ENCODE measurements around the gene GLIS1. TPM values are rescaled to one million over a fixed set of nuclear protein-coding genes. Genes with fewer than 3 reads are reported as not detected.

Gene GLIS1
- total and polyA plus RNA-seq, 2 experiments from 2014 or later = 0.13 to 1.3 TPM

DNA sequence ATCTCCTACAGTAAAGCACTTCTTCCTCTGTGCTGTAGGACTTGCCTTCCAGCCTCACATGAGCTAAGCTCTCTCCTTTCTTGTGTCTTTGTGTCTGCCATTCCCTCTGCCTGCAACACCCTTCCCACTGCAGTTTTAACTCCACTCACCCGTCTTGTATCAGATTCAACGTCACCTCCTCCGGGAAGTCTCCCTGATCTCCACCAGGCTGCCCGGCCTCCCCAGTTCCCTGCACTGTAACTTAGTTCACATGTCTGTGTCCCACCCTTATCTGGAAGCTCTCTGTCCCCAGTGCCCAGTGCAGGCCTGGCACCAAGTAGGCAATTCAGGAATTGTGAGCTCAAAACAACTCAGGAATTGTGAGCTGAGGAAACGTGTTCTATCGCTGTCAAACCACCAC lies 96.4 kb downstream of the GLIS1 start:
- TF ChIP-seq EZH2phosphoT487 (IDR thresholded peaks at IDR 0.05; ENCODE audit: low read depth, severe bottlenecking, unreplicated experiment) = no peak
- TF ChIP-seq, protein P1, sequence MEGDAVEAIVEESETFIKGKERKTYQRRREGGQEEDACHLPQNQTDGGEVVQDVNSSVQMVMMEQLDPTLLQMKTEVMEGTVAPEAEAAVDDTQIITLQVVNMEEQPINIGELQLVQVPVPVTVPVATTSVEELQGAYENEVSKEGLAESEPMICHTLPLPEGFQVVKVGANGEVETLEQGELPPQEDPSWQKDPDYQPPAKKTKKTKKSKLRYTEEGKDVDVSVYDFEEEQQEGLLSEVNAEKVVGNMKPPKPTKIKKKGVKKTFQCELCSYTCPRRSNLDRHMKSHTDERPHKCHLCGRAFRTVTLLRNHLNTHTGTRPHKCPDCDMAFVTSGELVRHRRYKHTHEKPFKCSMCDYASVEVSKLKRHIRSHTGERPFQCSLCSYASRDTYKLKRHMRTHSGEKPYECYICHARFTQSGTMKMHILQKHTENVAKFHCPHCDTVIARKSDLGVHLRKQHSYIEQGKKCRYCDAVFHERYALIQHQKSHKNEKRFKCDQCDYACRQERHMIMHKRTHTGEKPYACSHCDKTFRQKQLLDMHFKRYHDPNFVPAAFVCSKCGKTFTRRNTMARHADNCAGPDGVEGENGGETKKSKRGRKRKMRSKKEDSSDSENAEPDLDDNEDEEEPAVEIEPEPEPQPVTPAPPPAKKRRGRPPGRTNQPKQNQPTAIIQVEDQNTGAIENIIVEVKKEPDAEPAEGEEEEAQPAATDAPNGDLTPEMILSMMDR (IDR thresholded peaks at IDR 0.05; ENCODE audit: poor library complexity) = no peak
- no peak for TF ChIP-seq EZH2 (IDR thresholded peaks at IDR 0.05; ENCODE audit: borderline replicate concordance)
- no peaks in the 10 kb centered on the region for H3K9me3 ChIP-seq (ENCODE audit: low read depth)
- peaks cover 16% of the 10 kb centered on the region for H3K4me1 ChIP-seq (ENCODE audit: insufficient read depth)
- no peak overlapping the region for H3K4me2 ChIP-seq
- no peak overlapping the region for H2AFZ ChIP-seq
- H3K79me2 ChIP-seq = no peaks in the 10 kb centered on the region
- 77% methylated on average over 6 of the region's 6 CpGs for WGBS (ENCODE audit: low lambda C conversion rate, missing lambda C conversion rate)
- no peaks in the 10 kb centered on the region for H3K27me3 ChIP-seq
- no peak overlapping the region for H3K27ac ChIP-seq
- no peak overlapping the region for H3K4me3 ChIP-seq
- no peak for DNase-seq (ENCODE audit: low spot score)
- H3K36me3 ChIP-seq (replicated peaks; ENCODE audit: insufficient read depth, low read depth) = no peaks in the 10 kb centered on the region
- H4K20me1 ChIP-seq (ENCODE audit: insufficient read depth, poor library complexity, severe bottlenecking) = no peaks in the 10 kb centered on the region
- no peaks in the 10 kb centered on the region for H3K9me2 ChIP-seq (replicated peaks; ENCODE audit: insufficient read depth)

DNA sequence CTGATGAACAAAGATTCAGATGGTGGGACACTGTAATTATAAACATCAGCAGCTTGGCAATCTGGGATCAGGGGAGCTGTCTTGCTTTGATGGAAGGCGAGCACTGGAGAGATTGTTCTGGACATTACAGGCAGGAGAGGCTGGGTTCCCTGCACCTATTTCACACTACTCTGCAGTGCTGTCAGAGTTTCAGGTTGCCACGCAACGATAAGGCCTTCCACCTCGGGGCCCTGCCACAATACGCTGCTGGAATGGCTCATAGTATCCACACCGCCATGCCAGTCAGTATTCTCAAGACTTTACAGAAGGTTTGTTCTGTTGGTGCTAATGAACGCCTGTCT lies 96.8 kb downstream of the GLIS1 start:
- H3K36me3 ChIP-seq (replicated peaks; ENCODE audit: insufficient read depth, low read depth) = no peaks in the 10 kb centered on the region
- no peaks in the 10 kb centered on the region for H3K9me2 ChIP-seq (replicated peaks; ENCODE audit: insufficient read depth)
- no peak overlapping the region for H3K4me2 ChIP-seq
- 80% methylated on average over 7 of the region's 7 CpGs for WGBS (ENCODE audit: low lambda C conversion rate, missing lambda C conversion rate)
- no peaks in the 10 kb centered on the region for H4K20me1 ChIP-seq (ENCODE audit: insufficient read depth, poor library complexity, severe bottlenecking)
- TF ChIP-seq EZH2phosphoT487 (IDR thresholded peaks at IDR 0.05; ENCODE audit: low read depth, severe bottlenecking, unreplicated experiment) (no peak), EZH2 (IDR thresholded peaks at IDR 0.05; ENCODE audit: borderline replicate concordance) (no peak)
- TF ChIP-seq, protein P1 (IDR thresholded peaks at IDR 0.05; ENCODE audit: poor library complexity) = no peak
- H3K9me3 ChIP-seq (ENCODE audit: low read depth) = no peaks in the 10 kb centered on the region
- peaks cover 16% of the 10 kb centered on the region for H3K4me1 ChIP-seq (ENCODE audit: insufficient read depth)
- no peaks in the 10 kb centered on the region for H3K79me2 ChIP-seq
- H3K27ac ChIP-seq = no peak overlapping the region
- DNase-seq (ENCODE audit: low spot score) = no peak
- no peaks in the 10 kb centered on the region for H3K27me3 ChIP-seq
- no peak overlapping the region for H3K4me3 ChIP-seq
- no peak overlapping the region for H2AFZ ChIP-seq

DNA sequence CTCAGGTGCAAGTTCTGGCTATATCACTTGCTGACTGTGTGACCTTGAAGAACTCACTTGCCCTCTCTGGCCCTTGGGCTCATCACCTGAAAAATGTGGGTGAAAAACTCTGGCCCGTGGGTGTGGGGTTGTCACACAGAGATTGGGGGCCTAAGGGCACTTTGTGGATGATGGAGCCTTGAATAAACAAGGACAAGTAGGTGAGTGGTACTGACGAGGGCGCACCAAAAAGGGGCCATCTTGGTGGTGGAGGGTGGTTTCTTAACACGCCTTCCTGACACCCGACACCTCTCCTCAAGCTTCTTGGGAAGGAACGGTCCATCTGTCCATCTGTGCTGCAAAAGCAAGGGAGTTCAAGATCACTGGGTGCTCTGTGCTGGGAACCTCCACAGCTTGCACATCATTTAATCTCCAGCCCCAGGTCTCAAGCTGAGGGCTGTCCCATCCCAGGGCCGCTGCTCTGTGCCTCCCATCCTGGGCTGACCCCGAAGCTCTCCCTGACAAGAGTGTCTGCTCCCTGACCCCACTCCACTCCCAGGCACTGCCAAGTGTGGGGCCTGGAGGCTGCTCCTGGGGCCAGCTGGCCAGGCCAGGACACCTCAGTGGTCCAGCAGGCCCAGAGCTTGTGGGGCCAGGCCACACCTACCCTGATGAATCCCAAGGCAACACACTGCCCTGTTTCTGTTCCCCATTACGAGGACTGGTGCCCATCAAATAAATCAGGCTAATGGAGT lies 97.3 kb downstream of the GLIS1 start:
- Histone ChIP-seq H3K27me3 (no peaks in the 10 kb centered on the region), H3K9me2 (replicated peaks; ENCODE audit: insufficient read depth) (no peaks in the 10 kb centered on the region), H3K36me3 (replicated peaks; ENCODE audit: insufficient read depth, low read depth) (no peaks in the 10 kb centered on the region), H3K79me2 (no peaks in the 10 kb centered on the region), H3K27ac (no peak overlapping the region), H3K4me2 (no peak overlapping the region), H3K4me3 (no peak overlapping the region), H4K20me1 (ENCODE audit: insufficient read depth, poor library complexity, severe bottlenecking) (no peaks in the 10 kb centered on the region), H2AFZ (no peak overlapping the region), H3K9me3 (ENCODE audit: low read depth) (no peaks in the 10 kb centered on the region), H3K4me1 (ENCODE audit: insufficient read depth) (peaks cover 16% of the 10 kb centered on the region)
- 89% methylated on average over 9 of the region's 9 CpGs for WGBS (ENCODE audit: low lambda C conversion rate, missing lambda C conversion rate)
- DNase-seq (ENCODE audit: low spot score) = no peak
- TF ChIP-seq EZH2 (IDR thresholded peaks at IDR 0.05; ENCODE audit: borderline replicate concordance) = no peak
- no peak for TF ChIP-seq EZH2phosphoT487 (IDR thresholded peaks at IDR 0.05; ENCODE audit: low read depth, severe bottlenecking, unreplicated experiment)
- TF ChIP-seq, protein P1 (IDR thresholded peaks at IDR 0.05; ENCODE audit: poor library complexity) = no peak
